Measurements from ENCODE around the gene GALNT15. TPM values are rescaled to one million over a fixed set of nuclear protein-coding genes. Genes with fewer than 3 reads are reported as not detected.

The GALNT15 gene
- total and polyA plus RNA-seq, 2 of the 4 experiments (the other 2 are of a cell fraction): 12.8 to 19.7 TPM

GRCh38 chr3:16224325-16224724 lies 49.8 kb downstream of the GALNT15 start:
- H3K4me2 ChIP-seq (ENCODE audit: low read depth, low read length): no peak overlapping the region
- H3K9me1 ChIP-seq (ENCODE audit: insufficient read depth, low read length): no peaks in the 10 kb centered on the region
- H4K91ac ChIP-seq (ENCODE audit: insufficient read depth, low read depth, low read length): no peak overlapping the region
- no peak overlapping the region for H3K9ac ChIP-seq (ENCODE audit: low read depth, low read length)
- no peaks in the 10 kb centered on the region for H4K20me1 ChIP-seq (ENCODE audit: insufficient read depth, low read length)
- H2BK15ac ChIP-seq (ENCODE audit: low read depth, low read length): no peak overlapping the region
- dilution Hi-C loops (cut with HindIII; ENCODE audit: low sequenced_read_pairs, unreplicated experiment): no loop called here
- H2AK9ac ChIP-seq (replicated peaks; ENCODE audit: low read depth, low read length, poor library complexity): no peak overlapping the region
- BruUV-seq (replicated peaks): no TSS peak
- no peak overlapping the region for H3K23ac ChIP-seq (ENCODE audit: low read depth, low read length)
- H4K8ac ChIP-seq (ENCODE audit: low read depth in 2 of 2, low read length in 2 of 2): no peak overlapping the region
- no peak overlapping the region for H3K4me3 ChIP-seq (ENCODE audit: insufficient read depth, low read depth, low read length)
- peaks cover 51% of the 10 kb centered on the region for H3K36me3 ChIP-seq (ENCODE audit: control insufficient read depth, insufficient read depth, low read length)
- H3K4me1 ChIP-seq (ENCODE audit: control insufficient read depth, insufficient read depth, low read length): no peaks in the 10 kb centered on the region
- H2AK5ac ChIP-seq (ENCODE audit: low read depth, low read length): no peak overlapping the region
- DNase-seq (no peak), ATAC-seq (ENCODE audit: low read depth) (no peak)
- H3K27ac ChIP-seq (ENCODE audit: insufficient read depth, low read length): no peak overlapping the region
- H3K14ac ChIP-seq (replicated peaks; ENCODE audit: low read depth, low read length): no peak overlapping the region
- H3K79me1 ChIP-seq (ENCODE audit: low read depth in 1 of 2, low read length in 2 of 2): no peaks in the 10 kb centered on the region
- in situ Hi-C loops (cut with MboI; ENCODE audit: low sequenced_read_pairs): no loop called here
- no peak overlapping the region for H2BK20ac ChIP-seq (ENCODE audit: low read depth, low read length)
- H4K5ac ChIP-seq (ENCODE audit: low read depth, low read length): no peak overlapping the region
- no peak overlapping the region for H2BK120ac ChIP-seq (ENCODE audit: low read depth, low read length)
- no peak overlapping the region for H3K4ac ChIP-seq (ENCODE audit: low read depth, low read length)
- intact Hi-C loops (cut with micrococcal nuclease): no loop called here
- H3K18ac ChIP-seq (ENCODE audit: low read depth, low read length): no peak overlapping the region
- ChIA-PET CTCF (no interaction called here), POLR2A (ENCODE audit: unreplicated experiment) (no interaction called here)
- TF ChIP-seq, protein P1, sequence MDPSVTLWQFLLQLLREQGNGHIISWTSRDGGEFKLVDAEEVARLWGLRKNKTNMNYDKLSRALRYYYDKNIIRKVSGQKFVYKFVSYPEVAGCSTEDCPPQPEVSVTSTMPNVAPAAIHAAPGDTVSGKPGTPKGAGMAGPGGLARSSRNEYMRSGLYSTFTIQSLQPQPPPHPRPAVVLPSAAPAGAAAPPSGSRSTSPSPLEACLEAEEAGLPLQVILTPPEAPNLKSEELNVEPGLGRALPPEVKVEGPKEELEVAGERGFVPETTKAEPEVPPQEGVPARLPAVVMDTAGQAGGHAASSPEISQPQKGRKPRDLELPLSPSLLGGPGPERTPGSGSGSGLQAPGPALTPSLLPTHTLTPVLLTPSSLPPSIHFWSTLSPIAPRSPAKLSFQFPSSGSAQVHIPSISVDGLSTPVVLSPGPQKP (IDR thresholded peaks at IDR 0.05; ENCODE audit: borderline replicate concordance, low read depth, low read length): no peak
- no peak for TF ChIP-seq SMC3 (IDR thresholded peaks at IDR 0.05; ENCODE audit: low read depth, low read length)
- no peak for TF ChIP-seq CEBPB (IDR thresholded peaks at IDR 0.05; ENCODE audit: low read depth, low read length)
- no peak for TF ChIP-seq USF2 (IDR thresholded peaks at IDR 0.05; ENCODE audit: low read depth, low read length)
- TF ChIP-seq RFX5 (IDR thresholded peaks at IDR 0.05; ENCODE audit: low read depth, low read length): no peak
- H2BK5ac ChIP-seq (ENCODE audit: low read depth, low read length, poor library complexity, severe bottlenecking): no peak overlapping the region
- H3K9me3 ChIP-seq (ENCODE audit: control insufficient read depth, insufficient read depth, low read length): no peaks in the 10 kb centered on the region
- no peak overlapping the region for H3K56ac ChIP-seq (ENCODE audit: extremely low read depth, insufficient read depth, low read length)
- no CpG with 5 or more reads among the region's 2 CpGs for WGBS, 2 experiments (ENCODE audit: extremely low coverage in 2 of 2, insufficient read length in 1 of 2)
- H2AFZ ChIP-seq (replicated peaks; ENCODE audit: low read length, poor library complexity): no peak overlapping the region
- no peaks in the 10 kb centered on the region for H3K27me3 ChIP-seq (ENCODE audit: control insufficient read depth, insufficient read depth, low read length)
